Stimulated activated CD4-positive, alpha-beta T cell treated with anti-CD3 and anti-CD28 coated beads, Interleukin-2, amount 100 ng/mL, for 4 hours (primary cell): ENCODE data around the gene ABCA10.
"Not testable (repeated sequence)": the region's sequence is repeated elsewhere in the genome, so short reads cannot be mapped to it uniquely, and the experiment has no call there.

Source experiments
- DNase-seq: peaks from one replicate; pipeline ENCODE4 v3.0.0-alpha.2; 2020; ENCODE audit warnings: low read depth

Gene ABCA10

DNA sequence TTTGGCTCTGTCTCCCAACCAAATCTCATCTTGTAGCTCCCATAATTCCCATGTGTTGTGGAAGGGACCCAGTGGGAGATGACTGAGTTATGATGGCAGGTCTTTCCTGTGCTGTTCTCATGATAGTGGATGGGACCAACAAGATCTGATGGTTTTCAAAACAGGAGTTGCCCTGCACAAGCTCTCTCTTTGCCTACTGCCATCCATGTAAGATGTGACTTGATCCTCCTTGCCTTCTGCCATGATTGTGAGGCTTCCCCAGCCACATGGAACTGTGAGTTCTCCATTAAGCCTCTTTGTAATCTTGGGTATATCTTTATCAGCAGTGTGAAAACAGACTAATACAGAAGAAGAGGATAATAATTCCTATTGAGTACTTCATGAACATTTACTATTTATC, 60.0 kb downstream of the ABCA10 start:
- DNase-seq = not testable (repeated sequence)

DNA sequence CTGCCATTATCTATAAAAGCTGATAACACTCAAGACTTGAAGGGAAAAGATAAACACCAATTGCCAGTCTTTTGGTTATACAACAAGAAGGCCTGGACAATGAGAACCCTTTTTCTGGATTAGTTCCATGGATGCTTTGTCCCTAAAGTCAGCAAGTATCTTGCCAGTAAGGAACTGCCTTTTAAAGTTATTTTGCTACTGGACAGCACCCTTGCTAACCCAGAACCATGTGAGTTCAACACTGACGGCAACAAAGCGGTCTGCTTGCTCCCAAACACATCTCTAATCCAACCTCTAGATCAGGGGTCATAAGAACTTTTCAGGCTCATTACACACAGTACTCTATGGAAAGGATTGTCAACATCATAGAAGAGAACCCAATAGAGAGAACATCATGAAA, 61.7 kb downstream of the ABCA10 start:
- no peak for DNase-seq

- DNase-seq = no peak
Observed at GRCh38 chr17:69164206-69164605, 64.4 kb downstream of the ABCA10 start.

GRCh38 chr17:69159418-69159817, 69.2 kb downstream of the ABCA10 start:
- DNase-seq = no peak

DNA sequence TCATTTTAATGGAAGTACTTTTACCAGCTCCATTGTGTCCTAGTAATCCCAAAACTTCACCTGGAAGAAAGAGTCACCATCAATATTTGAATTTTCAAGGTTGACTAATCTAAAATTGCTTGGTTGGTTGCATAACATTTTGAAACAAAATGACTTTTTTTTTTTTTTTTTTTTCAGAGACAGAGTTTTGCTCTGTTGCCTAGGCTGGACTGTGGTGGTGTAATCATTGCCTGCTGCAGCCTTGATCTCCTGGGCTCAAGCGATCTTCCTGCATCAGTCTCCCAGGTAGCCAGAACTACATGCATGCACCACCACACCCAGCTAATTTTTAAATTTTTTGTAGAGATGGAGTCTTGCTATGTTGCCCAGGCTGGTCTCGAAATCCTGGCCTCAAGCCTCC, 74.4 kb downstream of the ABCA10 start:
- no peak for DNase-seq

- DNase-seq = no peak
Observed at GRCh38 chr17:69150333-69150732, 78.3 kb downstream of the ABCA10 start.

DNA sequence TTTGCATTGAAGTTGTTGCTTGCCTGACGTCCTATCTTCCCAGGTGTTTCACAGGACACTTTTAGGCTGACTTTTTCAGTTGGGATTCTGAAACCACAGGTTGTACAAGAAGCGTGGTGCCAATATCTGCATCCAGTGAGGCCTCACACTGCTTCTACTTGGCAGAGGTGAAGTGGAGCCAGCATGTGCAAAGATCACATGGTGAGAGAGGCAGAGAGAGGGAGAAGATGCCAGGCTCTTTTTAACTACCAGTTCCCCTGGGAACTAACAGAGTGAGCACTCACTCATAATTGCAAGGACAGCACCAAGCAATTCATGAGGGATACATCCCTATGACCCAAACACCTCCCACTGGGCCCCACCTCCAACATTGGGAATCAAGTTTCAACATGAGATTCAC, 81.2 kb downstream of the ABCA10 start:
- no peak for DNase-seq

- no peak for DNase-seq
Observed at GRCh38 chr17:69144331-69145255, 84.0 kb downstream of the ABCA10 start.

DNA sequence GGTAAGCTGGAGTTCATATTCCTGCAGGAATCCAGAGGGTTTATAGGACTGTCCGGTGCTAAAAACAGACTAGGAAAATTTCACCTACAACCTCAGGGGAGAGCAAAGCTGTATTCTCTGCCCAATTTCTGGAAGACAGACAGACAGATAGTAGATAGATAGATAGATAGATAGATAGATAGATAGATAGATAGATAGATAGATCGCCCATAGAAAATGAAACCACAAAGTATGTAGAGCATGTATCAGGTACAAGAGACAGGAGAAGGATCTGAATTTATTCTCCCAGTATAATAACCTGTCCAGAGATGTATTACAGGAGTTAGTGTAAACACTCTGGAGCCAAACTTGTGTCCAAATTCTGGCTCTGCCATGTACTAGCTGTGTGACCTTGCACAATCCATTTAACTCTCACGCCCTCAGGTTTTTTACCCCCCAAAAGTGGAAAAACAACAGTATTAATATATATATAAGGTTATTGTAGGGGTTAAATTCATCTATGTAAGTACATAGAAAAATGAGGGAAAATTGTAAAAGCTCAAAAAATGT, 84.9 kb downstream of the ABCA10 start:
- DNase-seq = no peak

DNA sequence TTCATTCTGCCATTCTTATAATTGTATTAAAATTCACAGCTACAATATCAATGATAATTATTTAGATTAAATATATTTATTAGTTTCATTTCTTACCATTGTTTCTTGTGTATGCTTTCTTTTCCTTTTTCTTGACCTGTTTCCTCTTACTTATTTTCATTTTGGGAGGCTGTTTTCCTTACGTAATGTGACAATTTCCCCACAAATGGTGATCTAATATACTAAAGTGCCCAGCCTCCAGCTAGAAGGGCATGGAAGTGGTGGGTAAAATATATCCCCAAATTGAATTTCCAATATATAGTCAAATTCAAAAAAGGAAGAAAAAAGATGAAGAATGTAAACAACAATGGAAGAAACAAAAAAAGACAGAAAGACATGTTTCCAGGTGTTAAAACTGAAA, 85.5 kb downstream of the ABCA10 start:
- no peak for DNase-seq

GRCh38 chr17:69142175-69142802, 86.3 kb downstream of the ABCA10 start:
- DNase-seq = no peak

DNA sequence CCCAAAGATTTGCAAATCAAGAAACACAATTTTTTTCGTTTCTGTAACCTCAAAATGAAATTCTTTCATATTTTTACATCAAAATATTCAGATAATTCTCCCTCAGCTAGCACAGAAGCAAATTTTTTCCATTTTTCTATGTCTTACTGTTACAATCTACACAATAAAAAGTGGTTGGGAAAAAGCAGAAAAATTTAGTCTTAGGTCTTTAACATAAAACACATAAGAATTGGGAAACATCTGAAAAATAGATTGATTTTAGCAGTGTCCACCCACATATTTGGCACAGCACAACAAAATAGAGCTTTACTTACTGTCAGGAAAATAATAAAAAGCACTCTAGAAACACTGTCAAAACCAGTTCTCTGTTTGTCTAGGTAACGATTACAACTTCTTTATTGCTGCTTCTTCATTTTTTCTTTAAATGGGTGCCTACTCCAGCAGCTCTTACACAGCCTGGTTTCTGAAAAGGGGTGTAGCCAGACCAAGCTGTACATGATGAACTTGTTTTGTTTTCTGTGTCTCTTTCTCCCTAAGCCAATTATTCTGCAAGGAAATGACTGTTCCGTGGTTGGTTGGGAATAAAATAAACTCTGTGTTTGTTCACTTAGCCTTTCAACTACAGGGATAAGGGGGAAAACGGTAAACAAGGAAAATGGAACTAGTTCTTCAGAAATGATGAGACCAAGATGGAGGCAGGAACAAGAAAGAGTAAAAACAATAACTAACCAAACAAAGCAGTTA, 87.0 kb downstream of the ABCA10 start, which contains the start of gene ABCA6:
ABCA6 (minus strand) TSS at position 465 of the 744 bp plus-strand sequence. CDS start 1,192 bp downstream, outside the sequence.
- DNase-seq = no peak

DNA sequence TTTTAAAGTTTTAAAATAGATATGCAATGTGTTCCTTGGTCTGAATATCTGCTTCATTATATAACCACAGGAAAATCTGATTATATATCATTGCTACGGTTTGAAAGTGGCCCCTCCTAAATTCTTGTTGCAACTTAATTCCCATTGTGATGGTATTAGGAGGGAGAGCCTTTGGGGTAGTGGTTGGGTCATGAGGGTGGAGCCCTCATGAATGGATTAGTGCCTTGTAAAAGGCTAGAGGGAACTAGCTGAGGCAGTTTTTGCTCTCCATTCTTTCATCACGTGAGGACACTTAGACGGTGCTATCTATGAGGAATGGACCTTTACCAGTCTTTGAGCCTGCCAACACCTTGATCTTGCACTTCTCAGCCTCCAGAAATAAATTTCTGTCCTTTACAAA, 94.5 kb downstream of the ABCA10 start:
- no peak for DNase-seq

- DNase-seq = no peak
Observed at GRCh38 chr17:69130627-69131296, 97.9 kb downstream of the ABCA10 start.

DNA sequence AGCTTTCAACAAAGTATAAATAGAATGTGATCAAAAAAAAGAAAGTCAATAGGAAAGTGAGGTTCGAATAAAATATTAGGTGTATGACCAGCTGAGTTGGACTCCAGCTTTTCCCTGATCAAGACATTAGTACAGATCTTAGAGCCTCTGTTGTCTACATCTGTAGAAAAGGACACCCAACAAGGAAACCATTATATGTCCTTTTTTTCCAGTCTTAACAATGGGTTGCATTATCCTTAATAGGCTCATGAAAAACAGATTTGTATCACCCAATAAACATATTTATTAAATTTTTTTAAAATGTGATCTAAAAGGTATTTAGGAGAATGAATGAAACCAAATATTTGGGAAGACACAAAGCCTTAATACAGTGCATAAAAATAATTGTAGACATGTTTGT, 105.0 kb downstream of the ABCA10 start:
- DNase-seq = no peak

DNA sequence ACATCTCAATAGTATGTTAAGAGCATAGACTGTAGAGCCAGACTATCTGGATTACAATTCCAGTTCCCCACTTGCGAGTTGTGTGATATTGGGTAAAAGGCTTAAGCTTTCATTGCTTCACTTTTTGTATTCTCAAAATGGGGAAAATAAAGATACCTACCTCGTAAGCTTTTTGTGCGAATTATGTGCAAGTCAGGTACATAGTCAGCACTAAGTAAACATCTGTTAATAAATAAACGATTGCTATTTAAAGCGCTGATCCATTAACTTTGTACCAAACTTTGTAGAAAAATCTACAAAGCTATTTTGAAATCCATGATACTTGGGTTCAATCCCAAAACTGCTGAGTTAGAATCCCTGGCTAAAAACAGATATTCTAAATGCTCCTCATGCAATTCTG, 106.6 kb downstream of the ABCA10 start:
- DNase-seq = no peak

GRCh38 chr17:69117855-69118784, 110.5 kb downstream of the ABCA10 start:
- no peak for DNase-seq

DNA sequence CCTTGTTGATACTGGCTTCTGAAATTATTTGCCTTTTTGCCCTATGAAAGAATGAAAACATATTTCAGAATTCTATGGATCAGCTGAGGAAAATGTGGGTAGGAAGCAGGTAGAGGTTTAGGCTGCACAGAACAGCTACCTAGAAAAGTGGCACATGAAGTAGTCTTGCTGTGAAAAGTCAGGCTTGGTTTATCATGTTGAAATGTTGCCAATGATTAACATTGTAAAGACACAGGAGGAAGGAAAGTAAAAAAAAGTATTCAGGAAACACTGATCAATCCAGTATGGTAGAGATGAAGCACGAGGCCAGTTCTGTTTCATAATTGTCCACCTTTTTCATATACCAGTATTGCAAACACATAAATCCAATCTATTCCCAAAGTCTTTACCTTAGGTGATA, 116.8 kb downstream of the ABCA10 start:
- no peak for DNase-seq

- no peak for DNase-seq
Observed at GRCh38 chr17:69105907-69106730, 122.5 kb downstream of the ABCA10 start.
